Stimulated activated CD8-positive, alpha-beta memory T cell treated with anti-CD3 and anti-CD28 coated beads, Interleukin-4, amount 100 ng/mL, for 1 hour (primary cell): ENCODE data around the gene PRR29.
"Not testable (repeated sequence)": the region's sequence is repeated elsewhere in the genome, so short reads cannot be mapped to it uniquely, and the experiment has no call there.

Experiments used
- DNase-seq, 2 donors: peaks; one replicate each; pipeline ENCODE4 v3.0.0-alpha.2; 2020; ENCODE audit warnings: low read depth in 2 of 2, low spot score in 1 of 2

PRR29 gene

GRCh38 chr17:64009571-64010402 lies 11.6 kb downstream of the PRR29 start:
- no peak for DNase-seq

GRCh38 chr17:64015447-64015846 lies 17.3 kb downstream of the PRR29 start:
- DNase-seq, result no peak

GRCh38 chr17:64016231-64016784 lies 18.2 kb downstream of the PRR29 start:
- no peak for DNase-seq

- DNase-seq, result no peak
Measured at GRCh38 chr17:64016974-64017373, 18.8 kb downstream of the PRR29 start.

GRCh38 chr17:64017381-64017980 lies 19.3 kb downstream of the PRR29 start:
- DNase-seq, result no peak

- DNase-seq, result not testable (repeated sequence)
Measured at GRCh38 chr17:64019551-64019961, 21.4 kb downstream of the PRR29 start.

- peak; percentile 72 to 81 for DNase-seq
Measured at GRCh38 chr17:64020056-64020766, 22.1 kb downstream of the PRR29 start, which contains the start of gene ICAM2. Gene ICAM2 (minus strand): TSS chr17:64020633. CDS start chr17:64006691, 13,942 bp downstream.

GRCh38 chr17:64022611-64023063 lies 24.5 kb downstream of the PRR29 start:
- DNase-seq, result no peak

GRCh38 chr17:64024215-64024654 lies 26.1 kb downstream of the PRR29 start:
- no peak for DNase-seq

GRCh38 chr17:64024781-64025731 lies 26.9 kb downstream of the PRR29 start:
- peak in 1 of 2 donors; percentile 26 for DNase-seq

- DNase-seq, result peak; percentile 75 to 86
Measured at GRCh38 chr17:64025732-64026294, 27.7 kb downstream of the PRR29 start.

- DNase-seq, result peak; percentile 31 to 57
Measured at GRCh38 chr17:64028874-64029464, 30.8 kb downstream of the PRR29 start.

- DNase-seq, result no peak
Measured at GRCh38 chr17:64032081-64032480, 33.9 kb downstream of the PRR29 start.

- DNase-seq, result no peak
Measured at GRCh38 chr17:64036198-64036922, 38.2 kb downstream of the PRR29 start.

- DNase-seq, result no peak
Measured at GRCh38 chr17:64037180-64037579, 39.0 kb downstream of the PRR29 start.

GRCh38 chr17:64037802-64038201 lies 39.7 kb downstream of the PRR29 start:
- no peak for DNase-seq

GRCh38 chr17:64038331-64039105 lies 40.4 kb downstream of the PRR29 start:
- no peak for DNase-seq

GRCh38 chr17:64039106-64039400 lies 40.9 kb downstream of the PRR29 start:
- no peak for DNase-seq
